ENCODE data around the gene ZNF490. TPM values are rescaled to one million over a fixed set of nuclear protein-coding genes. Genes with fewer than 3 reads are reported as not detected.

Gene ZNF490
- total and polyA plus RNA-seq, 10 of the 15 experiments (the other 5 are each of a cell fraction or from before 2014, with no cell fraction given) = 0.57 to 8.4 (median 3.2) TPM

DNA sequence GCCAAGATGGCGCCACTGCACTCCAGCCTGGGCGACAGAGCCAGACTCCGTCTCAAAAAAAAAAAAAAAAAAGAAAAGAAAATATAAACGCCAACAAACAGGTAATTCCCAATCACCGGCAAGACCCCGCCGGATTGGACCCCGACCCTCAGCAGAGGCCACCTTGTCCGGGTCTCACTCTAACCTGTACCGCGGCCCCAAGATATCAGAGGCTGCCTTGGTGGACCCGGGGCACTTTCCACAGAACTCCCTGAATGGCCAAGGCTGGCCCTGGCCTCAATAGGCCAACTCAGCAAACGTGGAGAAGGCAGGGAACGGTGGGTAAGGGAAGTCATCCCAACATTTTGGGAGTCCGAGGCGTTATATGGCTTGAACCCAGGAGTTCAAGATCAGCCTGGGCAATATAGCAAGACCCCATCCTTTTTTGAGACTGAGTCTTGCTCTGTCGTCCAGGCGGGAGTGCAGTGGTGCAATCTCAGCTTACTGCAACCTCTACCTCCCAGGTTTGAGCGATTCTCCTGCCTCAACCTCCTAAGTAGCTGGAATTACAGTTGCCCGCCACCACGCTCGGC lies 28.1 kb upstream of the ZNF490 start:
- CTCF ChIA-PET = interaction anchor here (0.6 to 1.9 kb wide), 6 partner anchors 8 to 95 kb away, joined by 3 to 11 read pairs (median 6); no protein-coding TSS in a partner anchor
- H3K9me3 ChIP-seq (replicated peaks; ENCODE audit: control insufficient read depth, insufficient read depth, low read length) = no peaks in the 10 kb centered on the region
- no peak for ATAC-seq
- POLR2A ChIA-PET = no interaction called here
- H3K4me3 ChIP-seq = no peak overlapping the region
- no peak overlapping the region for H3K27ac ChIP-seq (ENCODE audit: control insufficient read depth, insufficient read depth)
- 0 out of 2 replicates have a peak, but pooled peaks cover 5% of the 10 kb centered on the region for H3K4me1 ChIP-seq (ENCODE audit: control insufficient read depth, insufficient read depth, low read length)
- H4K20me1 ChIP-seq (ENCODE audit: control insufficient read depth, insufficient read depth) = no peaks in the 10 kb centered on the region
- no peaks in the 10 kb centered on the region for H3K79me2 ChIP-seq (ENCODE audit: control insufficient read depth, insufficient read depth, low read length)
- RAD21 ChIA-PET (ENCODE audit: unreplicated experiment) = interaction anchor here (1.9 kb wide), 1 partner anchor 25 kb away, joined by 4 read pairs; no protein-coding TSS in a partner anchor
- no peak overlapping the region for H3K4me2 ChIP-seq (ENCODE audit: control insufficient read depth, insufficient read depth)
- intact Hi-C loops (cut with micrococcal nuclease; ENCODE audit: unreplicated experiment) (no loop called here), in situ Hi-C loops (cut with MboI) (no loop called here)
- SMC1A ChIA-PET (ENCODE audit: uncharacterized antibody, unreplicated experiment) = no interaction called here
- no peak overlapping the region for H3K9ac ChIP-seq (ENCODE audit: control insufficient read depth, insufficient read depth, low read length)
- H3K36me3 ChIP-seq (ENCODE audit: control insufficient read depth in 2 of 2, insufficient read depth in 2 of 2, low read length in 1 of 2) = no peaks in the 10 kb centered on the region
- H2AFZ ChIP-seq (ENCODE audit: control insufficient read depth, low read depth, low read length) = no peak overlapping the region
- no TSS peak for BruUV-seq (replicated peaks)
- H3K27me3 ChIP-seq (replicated peaks in 1 of 2; ENCODE audit: control insufficient read depth in 2 of 2, insufficient read depth in 2 of 2, low read length in 1 of 2) = no peaks in the 10 kb centered on the region
- over 99% methylated on average over 20 of the region's 22 CpGs for WGBS (ENCODE audit: insufficient coverage, insufficient replicate concordance, low lambda C conversion rate, missing lambda C conversion rate)
- no peak for DNase-seq (ENCODE audit: low read depth, low spot score)
- TF ChIP-seq ASH2L (IDR thresholded peaks at IDR 0.05; ENCODE audit: borderline replicate concordance, low read depth) (no peak), SREBF2 (IDR thresholded peaks at IDR 0.05; ENCODE audit: low read length) (no peak)
- TF ChIP-seq, protein P1, sequence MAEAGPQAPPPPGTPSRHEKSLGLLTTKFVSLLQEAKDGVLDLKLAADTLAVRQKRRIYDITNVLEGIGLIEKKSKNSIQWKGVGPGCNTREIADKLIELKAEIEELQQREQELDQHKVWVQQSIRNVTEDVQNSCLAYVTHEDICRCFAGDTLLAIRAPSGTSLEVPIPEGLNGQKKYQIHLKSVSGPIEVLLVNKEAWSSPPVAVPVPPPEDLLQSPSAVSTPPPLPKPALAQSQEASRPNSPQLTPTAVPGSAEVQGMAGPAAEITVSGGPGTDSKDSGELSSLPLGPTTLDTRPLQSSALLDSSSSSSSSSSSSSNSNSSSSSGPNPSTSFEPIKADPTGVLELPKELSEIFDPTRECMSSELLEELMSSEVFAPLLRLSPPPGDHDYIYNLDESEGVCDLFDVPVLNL (IDR thresholded peaks at IDR 0.05; ENCODE audit: low read depth, low read length) = no peak
- FAIRE-seq = no peak

DNA sequence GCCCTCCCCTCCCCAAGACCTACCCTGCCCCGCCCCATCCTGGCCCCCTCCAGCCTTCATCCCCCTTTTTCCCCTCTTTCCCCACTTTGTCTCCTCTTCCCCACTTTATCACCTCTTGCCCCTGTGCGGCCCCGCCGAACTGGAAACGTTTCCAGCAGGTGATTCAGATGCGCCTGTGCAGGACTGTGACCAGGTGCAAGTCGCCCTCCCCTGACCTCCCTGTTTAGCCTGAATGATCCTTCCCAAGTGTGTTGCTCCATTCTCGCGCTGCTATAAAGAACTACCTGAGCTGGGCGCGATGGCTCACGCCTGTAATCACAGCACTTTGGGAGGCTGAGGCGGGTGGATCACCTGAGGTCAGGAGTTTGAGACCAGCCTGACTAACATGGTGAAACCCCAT lies 26.0 kb upstream of the ZNF490 start:
- Histone ChIP-seq H3K4me3 (no peak overlapping the region), H3K36me3 (ENCODE audit: control insufficient read depth in 2 of 2, insufficient read depth in 2 of 2, low read length in 1 of 2) (no peaks in the 10 kb centered on the region; a peak in 1 of 4 replicates), H3K79me2 (ENCODE audit: control insufficient read depth, insufficient read depth, low read length) (no peaks in the 10 kb centered on the region), H3K4me2 (ENCODE audit: control insufficient read depth, insufficient read depth) (no peak overlapping the region), H3K9me3 (replicated peaks; ENCODE audit: control insufficient read depth, insufficient read depth, low read length) (no peaks in the 10 kb centered on the region), H3K27ac (ENCODE audit: control insufficient read depth, insufficient read depth) (no peak overlapping the region), H3K9ac (ENCODE audit: control insufficient read depth, insufficient read depth, low read length) (no peak overlapping the region), H3K27me3 (replicated peaks in 1 of 2; ENCODE audit: control insufficient read depth in 2 of 2, insufficient read depth in 2 of 2, low read length in 1 of 2) (no peaks in the 10 kb centered on the region), H4K20me1 (ENCODE audit: control insufficient read depth, insufficient read depth) (no peaks in the 10 kb centered on the region), H3K4me1 (ENCODE audit: control insufficient read depth, insufficient read depth, low read length) (0 out of 2 replicates have a peak, but pooled peaks cover 5% of the 10 kb centered on the region), H2AFZ (ENCODE audit: control insufficient read depth, low read depth, low read length) (no peak overlapping the region)
- no TSS peak for BruUV-seq (replicated peaks)
- WGBS (ENCODE audit: insufficient coverage, insufficient replicate concordance, low lambda C conversion rate, missing lambda C conversion rate) = 97% methylated on average over 12 of the region's 13 CpGs
- intact Hi-C loops (cut with micrococcal nuclease; ENCODE audit: unreplicated experiment) = no loop called here
- SMC1A ChIA-PET (ENCODE audit: uncharacterized antibody, unreplicated experiment) = no interaction called here
- ATAC-seq (no peak), FAIRE-seq (no peak), DNase-seq (ENCODE audit: low read depth, low spot score) (no peak)
- POLR2A ChIA-PET = no interaction called here
- in situ Hi-C loops (cut with MboI) = no loop called here
- CTCF ChIA-PET = no interaction called here
- RAD21 ChIA-PET (ENCODE audit: unreplicated experiment) = no interaction called here
- TF ChIP-seq, protein P2, sequence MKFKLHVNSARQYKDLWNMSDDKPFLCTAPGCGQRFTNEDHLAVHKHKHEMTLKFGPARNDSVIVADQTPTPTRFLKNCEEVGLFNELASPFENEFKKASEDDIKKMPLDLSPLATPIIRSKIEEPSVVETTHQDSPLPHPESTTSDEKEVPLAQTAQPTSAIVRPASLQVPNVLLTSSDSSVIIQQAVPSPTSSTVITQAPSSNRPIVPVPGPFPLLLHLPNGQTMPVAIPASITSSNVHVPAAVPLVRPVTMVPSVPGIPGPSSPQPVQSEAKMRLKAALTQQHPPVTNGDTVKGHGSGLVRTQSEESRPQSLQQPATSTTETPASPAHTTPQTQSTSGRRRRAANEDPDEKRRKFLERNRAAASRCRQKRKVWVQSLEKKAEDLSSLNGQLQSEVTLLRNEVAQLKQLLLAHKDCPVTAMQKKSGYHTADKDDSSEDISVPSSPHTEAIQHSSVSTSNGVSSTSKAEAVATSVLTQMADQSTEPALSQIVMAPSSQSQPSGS (IDR thresholded peaks at IDR 0.05; ENCODE audit: low read length) = no peak
- no peak for TF ChIP-seq SIN3A (IDR thresholded peaks at IDR 0.05; ENCODE audit: low read depth, low read length)
- TF ChIP-seq CEBPB (IDR thresholded peaks at IDR 0.05; ENCODE audit: borderline replicate concordance in 1 of 2, low read depth in 2 of 2, low read length in 2 of 2) = no peak
- no peak for TF ChIP-seq STAT3 (IDR thresholded peaks at IDR 0.05; ENCODE audit: low read depth, low read length)
- TF ChIP-seq GABPA (IDR thresholded peaks at IDR 0.05; ENCODE audit: low read depth) = no peak
- TF ChIP-seq RCOR1 (conservative IDR thresholded peaks at IDR 0.05; ENCODE audit: low read depth, low read length) = no peak
- TF ChIP-seq, protein P3, sequence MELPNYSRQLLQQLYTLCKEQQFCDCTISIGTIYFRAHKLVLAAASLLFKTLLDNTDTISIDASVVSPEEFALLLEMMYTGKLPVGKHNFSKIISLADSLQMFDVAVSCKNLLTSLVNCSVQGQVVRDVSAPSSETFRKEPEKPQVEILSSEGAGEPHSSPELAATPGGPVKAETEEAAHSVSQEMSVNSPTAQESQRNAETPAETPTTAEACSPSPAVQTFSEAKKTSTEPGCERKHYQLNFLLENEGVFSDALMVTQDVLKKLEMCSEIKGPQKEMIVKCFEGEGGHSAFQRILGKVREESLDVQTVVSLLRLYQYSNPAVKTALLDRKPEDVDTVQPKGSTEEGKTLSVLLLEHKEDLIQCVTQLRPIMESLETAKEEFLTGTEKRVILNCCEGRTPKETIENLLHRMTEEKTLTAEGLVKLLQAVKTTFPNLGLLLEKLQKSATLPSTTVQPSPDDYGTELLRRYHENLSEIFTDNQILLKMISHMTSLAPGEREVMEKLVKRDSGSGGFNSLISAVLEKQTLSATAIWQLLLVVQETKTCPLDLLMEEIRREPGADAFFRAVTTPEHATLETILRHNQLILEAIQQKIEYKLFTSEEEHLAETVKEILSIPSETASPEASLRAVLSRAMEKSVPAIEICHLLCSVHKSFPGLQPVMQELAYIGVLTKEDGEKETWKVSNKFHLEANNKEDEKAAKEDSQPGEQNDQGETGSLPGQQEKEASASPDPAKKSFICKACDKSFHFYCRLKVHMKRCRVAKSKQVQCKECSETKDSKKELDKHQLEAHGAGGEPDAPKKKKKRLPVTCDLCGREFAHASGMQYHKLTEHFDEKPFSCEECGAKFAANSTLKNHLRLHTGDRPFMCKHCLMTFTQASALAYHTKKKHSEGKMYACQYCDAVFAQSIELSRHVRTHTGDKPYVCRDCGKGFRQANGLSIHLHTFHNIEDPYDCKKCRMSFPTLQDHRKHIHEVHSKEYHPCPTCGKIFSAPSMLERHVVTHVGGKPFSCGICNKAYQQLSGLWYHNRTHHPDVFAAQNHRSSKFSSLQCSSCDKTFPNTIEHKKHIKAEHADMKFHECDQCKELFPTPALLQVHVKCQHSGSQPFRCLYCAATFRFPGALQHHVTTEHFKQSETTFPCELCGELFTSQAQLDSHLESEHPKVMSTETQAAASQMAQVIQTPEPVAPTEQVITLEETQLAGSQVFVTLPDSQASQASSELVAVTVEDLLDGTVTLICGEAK (IDR thresholded peaks at IDR 0.05; ENCODE audit: borderline replicate concordance) = no peak
- no peak for TF ChIP-seq RBBP5 (conservative IDR thresholded peaks at IDR 0.05)

All from GM12878 (cell line).